Osteocyte (in vitro differentiated cells): ENCODE results near the gene FAM89B. TPM values are rescaled to one million over a fixed set of nuclear protein-coding genes. Genes with fewer than 3 reads are reported as not detected.
"Not testable (repeated sequence)": the region's sequence is repeated elsewhere in the genome, so short reads cannot be mapped to it uniquely, and the experiment has no call there.

Source experiments
- DNase-seq: peaks from one replicate; pipeline ENCODE4 v3.0.0; 2021; ENCODE audit warnings: mixed read lengths; ENCODE audit not compliant: unreplicated experiment; ENCODE audit errors: extremely low spot score
- H3K27ac Mint-ChIP-seq: one replicate; pipeline ENCODE4 v1.8.0; 2021; ENCODE audit warnings: mild to moderate bottlenecking, mixed read lengths; ENCODE audit not compliant: unreplicated experiment
- H3K27me3 Mint-ChIP-seq: one replicate; pipeline ENCODE4 v1.8.0; 2021; ENCODE audit warnings: mixed read lengths; ENCODE audit not compliant: unreplicated experiment
- H3K36me3 Mint-ChIP-seq: one replicate; pipeline ENCODE4 v1.8.0; 2021; ENCODE audit warnings: mixed read lengths; ENCODE audit not compliant: unreplicated experiment
- H3K4me1 Mint-ChIP-seq: one replicate; pipeline ENCODE4 v1.8.0; 2021; ENCODE audit warnings: mixed read lengths; ENCODE audit not compliant: unreplicated experiment
- H3K4me3 Mint-ChIP-seq: one replicate; pipeline ENCODE4 v1.8.0; 2021; ENCODE audit warnings: mild to moderate bottlenecking, moderate library complexity, mixed read lengths; ENCODE audit not compliant: unreplicated experiment
- H3K9me3 Mint-ChIP-seq: one replicate; pipeline ENCODE4 v1.8.0; 2021; ENCODE audit warnings: mixed read lengths; ENCODE audit not compliant: unreplicated experiment
- total RNA-seq: library from RNA; stranded (reverse); gene quantifications from 2 replicates; pipeline ENCODE4 v1.2.1, GENCODE V29; 2021
- TF ChIP-seq, protein P1 (sequence below): fragments of 200-600 bp; sonication (generic); IDR thresholded peaks from 2 replicates; pipeline ENCODE4 v1.5.0; 2021; ENCODE audit warnings: antibody characterized with exemption, mild to moderate bottlenecking, moderate library complexity

FAM89B gene
- total RNA-seq, 1 donor from 2014 or later: 92.1 TPM

DNA sequence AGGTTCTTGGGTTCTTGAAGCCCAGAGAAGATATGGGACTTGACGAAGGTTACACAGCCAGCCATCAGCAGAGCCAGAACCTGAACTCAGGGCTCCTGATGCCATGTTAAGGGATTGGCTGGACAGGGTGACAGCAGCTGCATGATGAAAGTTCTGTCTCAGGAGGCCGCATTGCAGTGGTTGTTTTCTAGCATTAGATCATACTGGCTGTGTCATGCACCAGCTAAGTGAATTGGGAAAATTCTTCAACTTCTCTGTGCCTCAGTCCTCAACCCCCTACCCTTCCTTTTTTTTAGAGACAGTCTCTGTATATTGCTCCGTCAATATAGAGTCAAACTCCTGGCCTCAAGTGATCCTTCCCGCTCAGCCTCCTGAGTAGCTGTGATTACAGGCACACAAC is 8.7 kb upstream of the FAM89B start:
- TF ChIP-seq, protein P1, sequence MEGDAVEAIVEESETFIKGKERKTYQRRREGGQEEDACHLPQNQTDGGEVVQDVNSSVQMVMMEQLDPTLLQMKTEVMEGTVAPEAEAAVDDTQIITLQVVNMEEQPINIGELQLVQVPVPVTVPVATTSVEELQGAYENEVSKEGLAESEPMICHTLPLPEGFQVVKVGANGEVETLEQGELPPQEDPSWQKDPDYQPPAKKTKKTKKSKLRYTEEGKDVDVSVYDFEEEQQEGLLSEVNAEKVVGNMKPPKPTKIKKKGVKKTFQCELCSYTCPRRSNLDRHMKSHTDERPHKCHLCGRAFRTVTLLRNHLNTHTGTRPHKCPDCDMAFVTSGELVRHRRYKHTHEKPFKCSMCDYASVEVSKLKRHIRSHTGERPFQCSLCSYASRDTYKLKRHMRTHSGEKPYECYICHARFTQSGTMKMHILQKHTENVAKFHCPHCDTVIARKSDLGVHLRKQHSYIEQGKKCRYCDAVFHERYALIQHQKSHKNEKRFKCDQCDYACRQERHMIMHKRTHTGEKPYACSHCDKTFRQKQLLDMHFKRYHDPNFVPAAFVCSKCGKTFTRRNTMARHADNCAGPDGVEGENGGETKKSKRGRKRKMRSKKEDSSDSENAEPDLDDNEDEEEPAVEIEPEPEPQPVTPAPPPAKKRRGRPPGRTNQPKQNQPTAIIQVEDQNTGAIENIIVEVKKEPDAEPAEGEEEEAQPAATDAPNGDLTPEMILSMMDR: no peak
- Mint-ChIP-seq H3K4me3 (no peak overlapping the region), H3K27ac (no peak overlapping the region), H3K4me1 (peaks cover 47% of the 10 kb centered on the region), H3K27me3 (no peaks in the 10 kb centered on the region), H3K9me3 (no peaks in the 10 kb centered on the region), H3K36me3 (peaks cover 4% of the 10 kb centered on the region)
- DNase-seq: no peak

DNA sequence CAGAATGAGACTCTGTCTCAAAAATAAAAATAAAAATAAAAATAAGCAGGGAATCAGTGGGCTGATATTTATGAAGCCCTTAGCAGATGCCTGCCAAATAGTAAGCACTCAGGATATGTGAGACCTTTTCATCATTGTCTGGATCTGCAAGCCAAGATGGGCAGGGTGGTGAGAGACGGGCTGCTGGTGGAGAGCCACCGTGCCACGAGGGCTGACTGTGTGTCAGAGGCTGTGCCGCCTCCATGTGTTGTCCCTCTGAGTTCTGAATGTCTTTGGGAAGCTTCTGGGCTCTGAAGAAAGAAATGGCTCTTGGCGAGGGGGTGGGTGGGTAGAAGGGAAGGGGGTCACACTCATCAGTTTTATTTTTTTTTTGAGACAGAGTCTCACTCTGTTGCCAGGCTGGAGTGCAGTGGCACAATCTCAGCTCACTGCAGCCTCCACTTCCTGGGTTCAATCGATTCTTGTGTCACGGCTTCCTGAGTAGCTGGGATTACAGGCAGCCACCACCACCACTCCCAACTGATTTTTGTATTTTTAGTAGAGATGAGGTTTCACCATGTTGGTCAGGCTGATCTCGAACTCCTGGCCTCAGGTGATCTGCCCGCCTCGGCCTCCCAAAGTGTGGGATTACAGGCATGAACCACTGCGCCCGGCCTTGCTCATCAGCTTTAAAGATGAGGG is 7.3 kb upstream of the FAM89B start:
- H3K4me3 Mint-ChIP-seq, DNase-seq, H3K27ac Mint-ChIP-seq, H3K36me3 Mint-ChIP-seq, H3K27me3 Mint-ChIP-seq, H3K9me3 Mint-ChIP-seq: not testable (repeated sequence)
- peaks cover 43% of the 10 kb centered on the region for H3K4me1 Mint-ChIP-seq

DNA sequence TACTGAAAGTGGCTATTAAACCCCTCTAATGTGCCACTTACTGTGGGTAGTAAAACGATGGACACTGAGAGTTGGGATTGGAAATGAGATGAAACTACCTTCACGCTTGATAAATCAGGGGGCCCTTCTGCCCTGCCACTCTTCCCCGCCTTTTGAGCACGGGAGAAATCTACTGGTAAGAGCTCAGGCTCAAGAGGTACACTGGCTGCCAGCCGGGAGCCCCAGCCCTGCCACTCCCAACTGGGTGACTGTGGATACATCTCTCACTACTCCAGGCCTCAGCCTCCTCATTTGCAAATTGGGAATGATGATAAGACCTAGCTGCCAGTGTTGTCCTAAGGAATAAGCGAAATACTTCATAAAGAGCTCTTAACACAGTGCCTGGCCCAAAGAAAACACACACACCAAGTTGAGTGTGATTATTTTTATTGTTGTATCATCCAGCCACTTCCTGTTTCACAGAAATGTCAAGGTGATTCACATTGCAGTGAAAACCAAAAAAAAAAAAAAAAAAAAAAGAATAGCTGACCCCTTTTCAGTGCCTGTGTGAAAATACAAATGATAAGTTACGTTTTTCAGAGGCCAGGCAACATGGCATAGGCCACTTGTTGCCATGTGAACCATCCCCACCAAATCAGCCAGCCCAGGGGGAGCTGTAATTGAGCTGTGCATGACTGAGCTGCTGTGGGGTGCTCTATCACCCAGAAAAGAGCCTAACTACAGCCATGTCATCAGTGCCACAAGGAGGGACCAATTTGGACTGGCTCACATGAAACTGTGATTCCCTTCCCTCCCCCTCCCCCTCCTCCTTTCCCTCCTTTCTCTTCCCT is 6.5 kb upstream of the FAM89B start:
- no peak for DNase-seq
- H3K27me3 Mint-ChIP-seq: no peaks in the 10 kb centered on the region
- peaks cover 8% of the 10 kb centered on the region for H3K36me3 Mint-ChIP-seq
- H3K9me3 Mint-ChIP-seq: no peaks in the 10 kb centered on the region
- H3K4me3 Mint-ChIP-seq: no peak overlapping the region
- TF ChIP-seq, protein P1: no peak
- H3K4me1 Mint-ChIP-seq: peaks cover 40% of the 10 kb centered on the region
- no peak overlapping the region for H3K27ac Mint-ChIP-seq

DNA sequence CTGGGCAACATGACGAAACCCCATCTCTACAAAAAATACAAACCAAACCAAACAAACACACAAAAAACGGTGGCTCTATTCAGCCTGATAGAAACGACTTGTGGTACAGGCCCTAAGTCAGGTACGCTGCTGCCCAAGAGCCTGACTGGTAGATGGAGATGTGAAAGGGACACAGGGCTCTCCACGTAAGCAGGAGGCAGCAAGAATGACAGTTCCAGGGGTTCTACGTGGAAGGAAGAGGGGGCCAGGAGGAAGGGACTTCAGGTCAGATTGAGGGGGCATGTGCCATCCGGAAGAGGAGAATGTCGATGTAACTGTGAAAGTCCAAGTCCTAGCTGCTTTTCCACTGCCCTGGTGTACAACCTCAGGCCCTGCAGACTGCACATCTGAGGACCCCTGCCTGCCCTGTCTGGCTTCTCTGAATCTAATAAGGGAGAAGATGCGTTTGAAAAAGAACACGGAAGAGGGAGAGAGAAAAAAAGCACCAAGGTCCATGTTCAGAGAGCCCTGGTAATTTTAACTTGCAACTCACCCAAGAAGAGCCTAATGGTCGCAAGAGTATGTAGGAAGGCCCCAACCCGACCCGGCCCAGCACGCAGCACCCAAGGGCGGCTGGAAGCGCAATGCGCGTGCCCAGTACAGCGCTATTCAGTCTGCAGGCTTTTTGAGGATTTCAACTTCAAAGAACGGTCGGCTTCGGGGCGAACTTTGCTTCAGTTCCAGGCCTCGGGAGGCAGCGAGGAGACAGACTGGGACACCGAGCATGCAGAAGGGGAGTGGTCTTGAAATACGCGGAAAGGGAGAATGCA is 3.0 kb upstream of the FAM89B start:
- TF ChIP-seq, protein P1: no peak
- Mint-ChIP-seq H3K4me3 (peak overlapping the region; percentile 97), H3K27ac (peak overlapping the region; percentile 96), H3K36me3 (peaks cover 8% of the 10 kb centered on the region), H3K27me3 (no peaks in the 10 kb centered on the region), H3K4me1 (peaks cover 49% of the 10 kb centered on the region), H3K9me3 (no peaks in the 10 kb centered on the region)
- no peak for DNase-seq

DNA sequence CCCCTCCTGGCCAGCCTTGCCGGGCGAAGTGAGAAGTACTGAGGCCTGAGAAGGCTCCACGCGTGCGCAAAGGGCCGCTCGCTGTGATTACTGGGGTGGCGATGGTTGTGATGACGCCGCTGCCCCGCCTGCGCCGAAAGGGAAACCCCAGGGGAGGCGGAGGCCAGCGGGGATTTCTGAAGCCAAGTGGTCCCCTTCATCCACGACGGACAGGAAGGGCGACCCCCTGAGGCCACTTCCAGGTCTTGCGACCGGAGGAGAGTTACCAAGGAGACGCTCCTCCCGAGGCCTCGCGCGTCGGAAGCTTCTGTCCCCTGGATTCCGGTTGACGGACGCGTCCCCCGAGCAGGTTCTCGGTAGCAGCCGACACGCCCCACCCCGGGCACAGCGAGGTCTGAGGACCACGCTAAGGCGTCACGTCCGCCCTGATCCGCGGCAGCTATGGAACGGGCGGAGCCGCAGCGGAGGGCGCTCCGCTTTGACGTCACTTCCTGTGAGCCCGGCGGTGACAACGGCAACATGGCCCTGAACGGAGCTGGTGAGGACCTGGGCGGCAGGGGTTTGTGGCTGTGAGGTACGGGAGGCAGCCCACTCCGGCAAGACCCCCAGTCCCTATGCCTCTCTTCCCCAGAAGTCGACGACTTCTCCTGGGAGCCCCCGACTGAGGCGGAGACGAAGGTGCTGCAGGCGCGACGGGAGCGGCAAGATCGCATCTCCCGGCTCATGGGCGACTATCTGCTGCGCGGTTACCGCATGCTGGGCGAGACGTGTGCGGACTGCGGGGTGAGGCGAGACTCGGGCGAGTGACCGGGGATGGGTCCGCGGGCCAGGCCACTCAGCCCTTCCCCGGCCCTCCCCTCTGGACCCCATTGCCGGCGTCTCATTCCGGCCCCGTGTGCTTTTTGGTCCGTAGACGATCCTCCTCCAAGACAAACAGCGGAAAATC is 2.1 kb upstream of the FAM89B start, which contains the start of gene ZNRD2:
Gene ZNRD2, plus strand, starts transcription at position 505 of the 946 bp plus-strand sequence. Its CDS starts 15 bp downstream, at position 520.
- H3K27ac Mint-ChIP-seq: peak within 1 kb of the TSS; percentile 96

More for the DNA sequence above, 2.1 kb upstream of the FAM89B start, which contains the start of gene ZNRD2:
- TF ChIP-seq, protein P1: peak; percentile 63
- peak; percentile 99 for DNase-seq
- H3K4me3 Mint-ChIP-seq: peak within 1 kb of the TSS; percentile 97
- peaks cover 8% of the 10 kb centered on the region for H3K36me3 Mint-ChIP-seq
- no peaks in the 10 kb centered on the region for H3K27me3 Mint-ChIP-seq
- no peaks in the 10 kb centered on the region for H3K9me3 Mint-ChIP-seq
- H3K4me1 Mint-ChIP-seq: peaks cover 56% of the 10 kb centered on the region
